ENCODE results near the gene GRM7. TPM values are rescaled to one million over a fixed set of nuclear protein-coding genes. Genes with fewer than 3 reads are reported as not detected.

Gene GRM7
- total RNA-seq, 2 donors from 2014 or later: 1.1 to 1.3 TPM

GRCh38 chr3:7205962-7206361 is 345.0 kb downstream of the GRM7 start:
- no peak for DNase-seq (ENCODE audit: low spot score)
- intact Hi-C loops (cut with DNase I): no loop called here

DNA sequence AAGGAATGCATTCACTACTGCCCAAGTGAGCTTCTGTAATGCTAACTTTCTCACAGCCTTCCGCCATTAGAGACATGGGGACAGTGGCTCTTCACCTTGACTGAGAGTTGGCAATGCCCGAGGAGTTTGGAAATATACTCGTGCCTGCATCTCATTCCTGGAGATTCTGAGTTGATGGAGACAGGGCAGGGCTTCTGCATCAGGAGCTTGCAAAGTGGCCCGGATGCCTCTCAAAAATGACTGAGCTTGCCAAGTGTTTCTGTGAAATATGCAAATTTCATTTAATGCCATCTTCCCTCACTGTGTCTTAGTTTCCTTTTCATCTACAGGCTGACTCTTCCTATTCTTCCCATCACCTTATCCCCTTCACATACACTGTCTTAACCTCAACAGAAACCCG is 346.2 kb downstream of the GRM7 start:
- intact Hi-C loops (cut with DNase I): no loop called here
- DNase-seq (ENCODE audit: low spot score): no peak

- DNase-seq (ENCODE audit: low spot score): no peak
- intact Hi-C loops (cut with DNase I): no loop called here
Measured at GRCh38 chr3:7207928-7208327, 347.0 kb downstream of the GRM7 start.

DNA sequence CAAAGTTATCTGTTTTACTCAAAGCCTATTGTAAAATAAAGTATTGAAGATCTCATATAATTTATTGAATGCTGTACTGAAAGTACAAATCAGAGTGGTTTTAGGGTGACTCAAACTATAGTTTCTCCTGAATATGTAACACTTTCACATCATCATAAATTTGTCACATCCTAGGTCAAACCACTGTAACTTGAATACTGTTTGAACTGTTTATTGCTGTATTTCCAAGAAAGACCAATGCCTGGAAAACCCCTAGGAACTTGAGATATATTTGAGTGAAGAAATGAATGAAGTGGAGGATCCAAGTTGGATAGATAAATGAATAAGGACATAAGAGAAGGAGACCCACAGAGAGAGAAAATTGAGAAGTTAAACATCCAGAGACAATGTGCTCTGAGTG is 348.2 kb downstream of the GRM7 start:
- intact Hi-C loops (cut with DNase I): no loop called here
- DNase-seq (ENCODE audit: low spot score): no peak

DNA sequence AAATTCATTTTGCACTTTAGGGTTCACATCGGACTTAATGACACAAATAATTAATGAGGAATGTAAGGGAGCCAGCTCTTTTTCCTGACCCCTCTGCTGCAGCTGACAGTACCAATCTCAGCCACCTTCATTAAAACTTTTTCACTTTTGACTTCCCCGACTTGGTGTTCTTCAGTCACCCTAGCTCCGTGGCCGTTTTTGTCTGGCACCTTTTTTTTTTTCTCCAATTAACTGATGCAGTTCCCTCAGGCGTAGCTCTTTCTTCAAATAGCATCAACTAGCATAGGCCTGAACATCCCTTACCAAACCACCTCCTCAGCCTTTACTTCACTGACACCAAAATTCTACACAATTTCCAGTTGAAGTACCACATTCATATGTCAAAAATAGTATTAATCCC is 350.8 kb downstream of the GRM7 start:
- DNase-seq (ENCODE audit: low spot score): no peak
- intact Hi-C loops (cut with DNase I): no loop called here

DNA sequence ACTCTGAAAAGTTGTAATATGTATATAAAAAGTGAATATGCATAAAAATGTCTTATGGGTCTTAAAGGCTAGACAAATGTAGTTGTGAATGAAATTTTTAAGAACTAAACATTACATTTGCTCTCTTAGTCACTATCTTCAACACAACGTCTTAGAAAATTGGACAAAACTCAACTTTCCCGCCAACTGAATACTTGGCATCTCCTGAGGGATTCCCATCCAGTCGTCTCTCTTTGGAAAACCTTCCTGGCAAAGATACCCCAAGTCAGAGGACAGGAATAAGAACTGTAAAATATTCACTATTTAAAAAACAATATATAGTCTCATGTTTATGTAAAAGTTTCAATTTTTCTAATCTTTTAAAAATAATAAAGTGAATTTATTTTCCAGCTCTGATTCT is 354.8 kb downstream of the GRM7 start:
- DNase-seq (ENCODE audit: low spot score): no peak
- intact Hi-C loops (cut with DNase I): no loop called here

DNA sequence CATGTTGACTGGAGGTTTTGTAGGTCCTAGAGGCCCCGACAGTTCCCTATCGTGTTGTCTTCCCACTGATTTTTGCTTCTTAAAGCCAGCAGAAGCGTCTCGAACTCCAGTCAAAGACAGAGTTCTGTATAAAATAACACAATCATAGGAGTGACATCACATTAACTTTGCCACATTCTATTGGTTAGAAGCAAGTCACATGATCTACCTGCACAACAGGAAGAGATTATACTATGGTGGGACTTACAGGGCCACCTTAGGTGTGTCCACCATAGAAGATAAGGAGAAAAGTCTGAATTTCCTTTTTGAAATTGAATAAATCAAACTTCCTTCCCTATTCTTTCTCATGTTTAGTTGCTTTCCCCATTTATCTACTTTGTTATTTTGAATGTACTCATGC is 365.5 kb downstream of the GRM7 start:
- DNase-seq (ENCODE audit: low spot score): no peak
- intact Hi-C loops (cut with DNase I): no loop called here

GRCh38 chr3:7238565-7239295 is 377.8 kb downstream of the GRM7 start:
- no peak for DNase-seq (ENCODE audit: low spot score)
- intact Hi-C loops (cut with DNase I): no loop called here

DNA sequence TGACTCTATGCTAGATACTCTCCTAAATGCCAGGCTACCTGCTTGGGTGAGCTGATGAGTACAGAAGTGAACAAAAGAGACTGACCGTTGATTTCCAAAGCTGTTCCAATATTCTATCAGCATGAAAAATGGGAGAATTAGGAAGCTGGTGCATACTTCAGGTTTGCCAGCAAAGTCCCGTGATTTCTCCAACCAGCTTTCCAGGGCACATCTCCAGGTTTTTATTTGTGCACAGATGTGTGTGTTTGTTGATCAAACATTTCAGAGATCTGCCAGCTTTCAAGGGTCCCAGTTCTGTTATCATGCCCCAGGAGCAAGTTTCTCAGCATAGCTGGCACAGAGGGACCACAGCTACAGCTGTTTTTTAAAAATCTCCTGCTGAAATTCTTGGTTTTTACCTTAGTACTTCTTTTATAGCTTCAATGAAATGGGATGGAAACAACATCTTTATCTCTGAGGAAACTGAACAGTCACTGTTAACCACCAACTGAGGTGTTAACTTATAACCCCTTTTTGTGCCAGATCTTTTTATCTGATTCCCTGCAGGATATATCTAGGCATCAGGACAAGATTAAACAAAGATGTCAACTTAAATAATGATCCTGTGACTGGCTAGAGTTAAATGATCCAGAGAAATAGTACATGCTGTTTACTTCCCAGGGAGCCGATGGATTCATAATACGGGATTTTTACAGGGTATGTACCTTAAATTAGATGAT is 380.8 kb downstream of the GRM7 start:
- intact Hi-C loops (cut with DNase I): no loop called here
- no peak for DNase-seq (ENCODE audit: low spot score)

GRCh38 chr3:7242303-7242635 is 381.4 kb downstream of the GRM7 start:
- no peak for DNase-seq (ENCODE audit: low spot score)
- intact Hi-C loops (cut with DNase I): no loop called here

DNA sequence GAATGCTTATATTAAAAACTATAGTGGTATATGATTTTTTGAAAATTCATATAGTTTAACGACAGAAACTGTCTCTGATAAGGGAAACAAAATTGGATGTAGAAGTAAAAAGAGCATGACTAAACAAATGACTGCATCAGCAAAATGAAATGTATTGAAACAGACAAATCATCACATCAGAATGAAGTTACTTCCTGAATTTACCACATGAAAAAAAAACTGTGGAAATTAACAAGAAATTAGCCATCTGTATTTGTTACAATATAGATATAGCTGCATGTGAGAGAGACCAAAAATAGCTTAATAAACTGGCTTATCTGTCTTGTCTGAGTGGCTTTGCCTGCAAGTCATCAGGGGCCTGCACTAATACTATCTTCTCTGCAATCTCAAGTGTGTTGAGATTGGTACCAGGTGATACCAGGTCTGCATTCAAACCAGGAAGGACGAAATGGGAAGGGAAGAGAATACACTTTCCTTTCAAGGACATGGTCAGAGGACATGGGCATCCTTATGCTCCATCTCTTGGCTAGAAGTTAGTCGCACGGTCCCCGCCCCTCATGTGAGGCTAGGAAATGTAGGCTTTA is 388.7 kb downstream of the GRM7 start:
- intact Hi-C loops (cut with DNase I): no loop called here

DNA sequence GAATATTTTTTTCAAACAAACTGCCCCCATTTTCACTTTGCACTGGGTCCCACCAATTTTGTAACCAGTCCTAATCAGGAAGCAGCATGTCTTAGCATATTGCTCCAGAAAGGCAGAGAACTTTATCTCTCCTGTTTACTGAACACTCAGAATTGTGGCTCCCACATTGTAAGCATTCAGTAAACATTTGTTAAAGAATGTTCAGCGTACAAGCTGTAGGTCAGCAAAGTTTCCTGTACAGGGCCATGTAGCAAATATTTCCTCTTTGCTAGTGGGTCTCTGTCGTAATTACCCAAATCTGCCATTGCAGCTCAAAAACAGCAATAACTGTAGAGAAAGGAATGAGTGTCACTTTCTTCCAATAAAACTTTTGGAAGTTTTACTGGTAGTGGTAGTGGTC is 393.3 kb downstream of the GRM7 start:
- intact Hi-C loops (cut with DNase I): no loop called here
- no peak for DNase-seq (ENCODE audit: low spot score)

More for the DNA sequence above, 388.7 kb downstream of the GRM7 start:
- no peak for DNase-seq (ENCODE audit: low spot score)

DNA sequence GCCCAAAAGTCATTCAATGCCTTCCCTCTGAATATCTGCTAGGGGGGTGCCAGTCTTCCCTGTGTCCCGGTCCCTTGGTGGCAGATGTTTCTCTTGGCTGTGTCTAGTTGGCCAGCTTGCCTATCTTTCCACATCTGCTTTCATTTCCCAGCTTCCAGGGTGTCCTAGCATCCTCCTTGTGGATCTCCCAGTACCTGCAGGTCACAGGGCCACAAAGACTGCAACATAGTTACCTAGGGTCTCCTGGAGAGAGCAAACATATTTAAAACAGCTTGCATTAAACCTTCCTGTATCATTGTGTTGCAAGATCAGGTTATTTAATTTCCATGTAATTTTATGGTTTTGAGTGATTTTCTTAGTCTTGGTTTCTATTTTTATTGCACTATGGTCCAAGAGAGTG is 400.1 kb downstream of the GRM7 start:
- intact Hi-C loops (cut with DNase I): loop anchor here in 1 of 2 donors (10.0 kb wide), 1 partner anchor 156 kb away; no protein-coding TSS in a partner anchor
- no peak for DNase-seq (ENCODE audit: low spot score)

GRCh38 chr3:7263347-7264195 is 402.7 kb downstream of the GRM7 start:
- DNase-seq (ENCODE audit: low spot score): no peak
- intact Hi-C loops (cut with DNase I): loop anchor here in 1 of 2 donors (10.0 kb wide), 1 partner anchor 159 kb away; no protein-coding TSS in a partner anchor

DNA sequence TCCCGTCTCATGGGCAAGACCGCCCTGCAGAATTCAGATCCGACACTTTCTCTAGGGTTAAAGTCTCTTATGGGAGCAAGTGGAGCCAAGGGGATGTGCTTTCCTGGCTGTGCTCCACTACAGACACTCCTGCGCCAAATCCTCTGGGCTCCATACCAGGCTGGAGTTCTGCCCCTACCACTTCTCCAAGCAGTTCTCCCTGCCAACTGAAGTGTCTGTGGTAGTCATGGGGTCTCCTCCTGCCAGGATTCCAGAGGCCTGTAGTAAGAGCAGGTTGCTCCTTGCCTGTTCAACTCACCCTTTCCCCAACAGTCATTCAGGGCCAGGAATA is 403.2 kb downstream of the GRM7 start:
- DNase-seq (ENCODE audit: low spot score): no peak
- intact Hi-C loops (cut with DNase I): loop anchor here in 1 of 2 donors (10.0 kb wide), 1 partner anchor 159 kb away; no protein-coding TSS in a partner anchor

GRCh38 chr3:7265736-7266135 is 404.8 kb downstream of the GRM7 start:
- intact Hi-C loops (cut with DNase I): loop anchor here in 1 of 2 donors (10.0 kb wide), 1 partner anchor 161 kb away; no protein-coding TSS in a partner anchor
- DNase-seq (ENCODE audit: low spot score): no peak

DNA sequence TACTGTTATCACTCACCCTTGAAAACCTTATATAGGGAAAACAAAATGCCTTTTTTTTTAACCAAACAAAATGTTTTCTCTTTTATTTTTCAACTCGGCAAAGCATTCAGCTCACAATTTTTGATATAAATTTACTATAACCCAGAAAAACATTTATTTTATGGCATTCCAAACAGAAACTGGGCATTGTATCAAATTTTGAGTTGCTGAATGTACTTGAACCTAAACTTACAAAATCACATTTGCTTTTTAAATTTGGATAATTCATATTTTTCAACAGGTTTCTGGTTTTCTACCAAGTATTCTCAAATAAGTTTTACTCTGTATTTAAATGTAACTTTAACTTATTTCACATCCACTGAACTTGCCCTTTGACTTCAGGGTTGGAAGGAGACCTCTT is 405.6 kb downstream of the GRM7 start:
- no peak for DNase-seq (ENCODE audit: low spot score)
- intact Hi-C loops (cut with DNase I): loop anchor here in 1 of 2 donors (10.0 kb wide), 1 partner anchor 162 kb away; no protein-coding TSS in a partner anchor

- intact Hi-C loops (cut with DNase I): no loop called here
- DNase-seq (ENCODE audit: low spot score): no peak
Measured at GRCh38 chr3:7270731-7271130, 409.8 kb downstream of the GRM7 start.

DNA sequence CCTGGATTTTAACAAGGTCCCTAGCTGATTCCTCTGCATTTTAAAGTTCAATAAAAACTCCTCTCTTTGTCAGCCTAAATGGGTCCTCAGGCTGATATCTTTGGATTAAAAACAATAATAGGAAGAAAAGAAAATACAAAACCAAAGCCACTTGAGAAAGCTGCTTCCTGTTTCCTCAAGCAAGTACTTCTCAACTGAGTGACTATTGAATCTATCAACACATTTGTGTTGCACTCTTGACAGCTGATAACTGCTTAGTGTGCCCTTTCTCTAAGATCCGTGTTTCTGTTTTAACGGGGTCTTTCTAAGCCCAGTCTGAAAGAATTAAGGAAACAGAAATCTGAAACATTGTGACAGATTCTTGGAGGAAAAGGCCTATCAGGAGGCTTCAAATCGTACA is 410.7 kb downstream of the GRM7 start:
- intact Hi-C loops (cut with DNase I): no loop called here
- DNase-seq (ENCODE audit: low spot score): no peak

- intact Hi-C loops (cut with DNase I): no loop called here
- no peak for DNase-seq (ENCODE audit: low spot score)
Measured at GRCh38 chr3:7272203-7272602, 411.3 kb downstream of the GRM7 start.

Data from posterior vena cava (tissue), 2 donors.